ENCODE data around the gene RNF150.
A peak's percentile ranks its signal among the peaks of the same experiment; 100 is the strongest.

RNF150 gene

GRCh38 chr4:140943486-140944198 lies 189.6 kb downstream of the RNF150 start:
- TF ChIP-seq, protein P1, sequence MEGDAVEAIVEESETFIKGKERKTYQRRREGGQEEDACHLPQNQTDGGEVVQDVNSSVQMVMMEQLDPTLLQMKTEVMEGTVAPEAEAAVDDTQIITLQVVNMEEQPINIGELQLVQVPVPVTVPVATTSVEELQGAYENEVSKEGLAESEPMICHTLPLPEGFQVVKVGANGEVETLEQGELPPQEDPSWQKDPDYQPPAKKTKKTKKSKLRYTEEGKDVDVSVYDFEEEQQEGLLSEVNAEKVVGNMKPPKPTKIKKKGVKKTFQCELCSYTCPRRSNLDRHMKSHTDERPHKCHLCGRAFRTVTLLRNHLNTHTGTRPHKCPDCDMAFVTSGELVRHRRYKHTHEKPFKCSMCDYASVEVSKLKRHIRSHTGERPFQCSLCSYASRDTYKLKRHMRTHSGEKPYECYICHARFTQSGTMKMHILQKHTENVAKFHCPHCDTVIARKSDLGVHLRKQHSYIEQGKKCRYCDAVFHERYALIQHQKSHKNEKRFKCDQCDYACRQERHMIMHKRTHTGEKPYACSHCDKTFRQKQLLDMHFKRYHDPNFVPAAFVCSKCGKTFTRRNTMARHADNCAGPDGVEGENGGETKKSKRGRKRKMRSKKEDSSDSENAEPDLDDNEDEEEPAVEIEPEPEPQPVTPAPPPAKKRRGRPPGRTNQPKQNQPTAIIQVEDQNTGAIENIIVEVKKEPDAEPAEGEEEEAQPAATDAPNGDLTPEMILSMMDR (IDR thresholded peaks at IDR 0.05; ENCODE audit: control insufficient read depth, insufficient read depth, low read depth, low read length, missing control alignments), result no peak
- DNase-seq (ENCODE audit: low read depth), result no peak
- H3K4me3 ChIP-seq (ENCODE audit: control insufficient read depth, low read depth, low read length), result no peak overlapping the region

DNA sequence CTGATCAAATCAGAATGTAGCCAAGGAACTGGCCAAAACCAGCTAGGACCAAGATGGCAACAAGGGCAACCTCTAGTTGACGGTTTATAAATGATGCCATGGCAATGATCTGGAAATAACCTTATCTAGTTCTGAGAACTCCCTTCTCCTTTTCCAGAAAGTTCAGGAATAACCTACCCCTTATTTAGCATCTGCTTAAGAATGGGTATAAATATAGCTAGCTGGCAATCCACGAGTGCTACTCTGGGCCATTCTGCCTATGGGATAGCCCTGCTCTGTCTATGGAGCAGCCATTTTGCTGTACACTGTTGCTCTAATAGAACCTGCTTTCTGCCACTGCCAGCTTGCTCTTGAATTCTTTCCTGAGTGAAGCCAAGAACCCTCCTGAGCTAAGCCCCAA lies 192.7 kb downstream of the RNF150 start:
- DNase-seq (ENCODE audit: low read depth), result no peak
- TF ChIP-seq, protein P1 (IDR thresholded peaks at IDR 0.05; ENCODE audit: control insufficient read depth, insufficient read depth, low read depth, low read length, missing control alignments), result no peak
- H3K4me3 ChIP-seq (ENCODE audit: control insufficient read depth, low read depth, low read length), result no peak overlapping the region

DNA sequence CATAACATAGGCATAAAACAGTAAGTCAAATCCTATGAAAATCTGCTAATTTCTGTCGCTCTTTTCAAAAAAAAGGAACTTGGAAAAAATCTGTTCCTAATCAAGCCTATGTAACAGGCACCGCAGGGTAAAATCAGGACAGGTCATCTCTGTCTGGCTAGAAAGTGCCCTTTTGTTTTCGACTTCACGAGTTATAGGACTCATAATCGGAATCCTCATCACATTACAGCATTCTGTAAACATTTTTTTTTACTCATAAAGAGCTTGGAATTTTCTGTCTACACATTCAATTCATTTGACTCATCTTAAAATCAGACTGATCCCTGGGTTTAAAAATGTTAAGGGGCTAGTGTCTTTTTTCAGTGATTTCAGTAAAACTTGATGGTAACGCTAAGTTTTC lies 195.4 kb downstream of the RNF150 start:
- TF ChIP-seq, protein P1 (IDR thresholded peaks at IDR 0.05; ENCODE audit: control insufficient read depth, insufficient read depth, low read depth, low read length, missing control alignments), result no peak
- no peak overlapping the region for H3K4me3 ChIP-seq (ENCODE audit: control insufficient read depth, low read depth, low read length)
- peak; percentile 83 for DNase-seq (ENCODE audit: low read depth)

GRCh38 chr4:140935254-140935653 lies 198.0 kb downstream of the RNF150 start:
- DNase-seq (ENCODE audit: low read depth), result no peak
- TF ChIP-seq, protein P1 (IDR thresholded peaks at IDR 0.05; ENCODE audit: control insufficient read depth, insufficient read depth, low read depth, low read length, missing control alignments), result no peak

DNA sequence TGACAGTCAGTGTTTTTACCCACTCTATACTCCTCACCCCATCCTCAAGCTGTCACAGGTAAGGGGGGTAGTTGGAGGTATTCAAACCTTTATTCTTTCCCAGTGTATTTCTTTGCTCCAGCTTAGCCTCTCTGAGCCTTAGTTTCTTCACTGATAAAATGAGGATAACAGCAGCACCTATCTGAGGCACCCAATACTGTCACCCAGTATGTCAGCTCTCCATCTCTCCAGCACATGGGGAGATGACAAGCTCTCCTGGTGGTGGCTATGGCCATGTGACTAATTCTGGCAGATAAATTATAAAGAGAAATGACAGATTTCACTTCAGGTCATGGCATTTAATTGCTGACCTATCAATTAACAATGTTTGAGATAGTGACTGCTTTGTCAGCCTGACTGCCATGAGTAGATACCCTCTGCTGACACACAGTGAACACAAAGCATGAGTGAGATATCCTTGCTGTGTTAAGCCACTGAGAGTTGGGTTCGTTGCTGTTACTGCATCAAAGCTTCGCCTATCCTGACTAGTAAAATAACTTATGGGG lies 200.7 kb downstream of the RNF150 start:
- no peak for DNase-seq (ENCODE audit: low read depth)
- TF ChIP-seq, protein P1 (IDR thresholded peaks at IDR 0.05; ENCODE audit: control insufficient read depth, insufficient read depth, low read depth, low read length, missing control alignments), result no peak
- H3K4me3 ChIP-seq (ENCODE audit: control insufficient read depth, low read depth, low read length), result no peak overlapping the region

More at GRCh38 chr4:140935254-140935653, 198.0 kb downstream of the RNF150 start:
- no peak overlapping the region for H3K4me3 ChIP-seq (ENCODE audit: control insufficient read depth, low read depth, low read length)

DNA sequence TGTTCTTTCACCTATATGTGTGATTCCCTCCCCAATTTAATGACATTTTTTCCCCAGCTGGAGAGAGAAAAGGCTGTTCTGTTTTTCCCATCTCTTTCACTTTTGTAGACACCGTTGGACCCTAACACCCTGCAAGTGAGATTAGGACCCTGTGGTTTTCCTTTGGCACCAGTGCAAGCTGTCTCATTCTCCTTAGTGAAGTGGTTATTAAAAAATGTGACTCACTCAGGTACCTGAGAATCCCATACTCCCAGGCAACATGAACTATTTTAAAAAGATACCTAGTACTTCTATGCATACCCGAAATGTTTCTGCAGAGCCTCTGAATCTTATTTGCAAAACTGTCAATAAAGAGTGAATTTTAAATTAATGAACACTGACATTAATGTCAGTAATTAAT lies 201.4 kb downstream of the RNF150 start:
- no peak for DNase-seq (ENCODE audit: low read depth)
- H3K4me3 ChIP-seq (ENCODE audit: control insufficient read depth, low read depth, low read length), result no peak overlapping the region
- TF ChIP-seq, protein P1 (IDR thresholded peaks at IDR 0.05; ENCODE audit: control insufficient read depth, insufficient read depth, low read depth, low read length, missing control alignments), result no peak

All from AG09309 (cell line).